ENCODE measurements around the gene TNRC6C.

The TNRC6C gene

GRCh38 chr17:77943971-77944370, 14.5 kb upstream of the TNRC6C start:
- Histone ChIP-seq H3K4me3 (IDR thresholded peaks at IDR 0.05; ENCODE audit: insufficient read depth, low read depth, low read length) (no peak overlapping the region), H3K27ac (no peak overlapping the region), H3K4me1 (ENCODE audit: low read depth, poor library complexity, severe bottlenecking) (no peaks in the 10 kb centered on the region), H3K4me2 (no peak overlapping the region), H4K20me1 (ENCODE audit: insufficient read depth) (no peaks in the 10 kb centered on the region), H3K79me2 (ENCODE audit: insufficient read depth, low read depth) (no peaks in the 10 kb centered on the region), H2AFZ (ENCODE audit: low read depth) (no peak overlapping the region), H3K36me3 (ENCODE audit: insufficient read depth) (no peaks in the 10 kb centered on the region), H3K9ac (no peak overlapping the region), H3K27me3 (ENCODE audit: insufficient read depth, low read depth) (no peaks in the 10 kb centered on the region; the same call in 1 of the 2 replicates)
- no peak for TF ChIP-seq CTCF (conservative IDR thresholded peaks at IDR 0.05; ENCODE audit: low read depth, low read length)

- Histone ChIP-seq H3K4me3 (IDR thresholded peaks at IDR 0.05; ENCODE audit: insufficient read depth, low read depth, low read length) (no peak overlapping the region), H4K20me1 (ENCODE audit: insufficient read depth) (no peaks in the 10 kb centered on the region), H3K9ac (no peak overlapping the region), H3K4me2 (no peak overlapping the region), H2AFZ (ENCODE audit: low read depth) (no peak overlapping the region), H3K27me3 (ENCODE audit: insufficient read depth, low read depth) (no peaks in the 10 kb centered on the region; the same call in 1 of the 2 replicates), H3K4me1 (ENCODE audit: low read depth, poor library complexity, severe bottlenecking) (no peaks in the 10 kb centered on the region), H3K27ac (no peak overlapping the region), H3K79me2 (ENCODE audit: insufficient read depth, low read depth) (no peaks in the 10 kb centered on the region), H3K36me3 (ENCODE audit: insufficient read depth) (no peaks in the 10 kb centered on the region)
- no peak for TF ChIP-seq CTCF (conservative IDR thresholded peaks at IDR 0.05; ENCODE audit: low read depth, low read length)
These were observed 13.9 kb upstream of the TNRC6C start for GRCh38 chr17:77944390-77945222.

GRCh38 chr17:77946900-77947645, 11.4 kb upstream of the TNRC6C start:
- Histone ChIP-seq H3K9ac (no peak overlapping the region), H3K36me3 (ENCODE audit: insufficient read depth) (no peaks in the 10 kb centered on the region), H3K27me3 (ENCODE audit: insufficient read depth, low read depth) (peaks cover 4% of the 10 kb centered on the region; the same call in 1 of the 2 replicates), H4K20me1 (ENCODE audit: insufficient read depth) (no peaks in the 10 kb centered on the region), H3K27ac (no peak overlapping the region), H3K4me2 (no peak overlapping the region), H3K79me2 (ENCODE audit: insufficient read depth, low read depth) (no peaks in the 10 kb centered on the region), H3K4me3 (IDR thresholded peaks at IDR 0.05; ENCODE audit: insufficient read depth, low read depth, low read length) (no peak overlapping the region), H2AFZ (ENCODE audit: low read depth) (no peak overlapping the region), H3K4me1 (ENCODE audit: low read depth, poor library complexity, severe bottlenecking) (no peaks in the 10 kb centered on the region)
- no peak for TF ChIP-seq CTCF (conservative IDR thresholded peaks at IDR 0.05; ENCODE audit: low read depth, low read length)

GRCh38 chr17:77948690-77949114, 9.8 kb upstream of the TNRC6C start:
- Histone ChIP-seq H4K20me1 (ENCODE audit: insufficient read depth) (no peaks in the 10 kb centered on the region), H3K79me2 (ENCODE audit: insufficient read depth, low read depth) (no peaks in the 10 kb centered on the region), H3K4me1 (ENCODE audit: low read depth, poor library complexity, severe bottlenecking) (no peaks in the 10 kb centered on the region), H3K27ac (no peak overlapping the region), H3K27me3 (ENCODE audit: insufficient read depth, low read depth) (peaks cover 8% of the 10 kb centered on the region; the same call in 1 of the 2 replicates), H3K9ac (no peak overlapping the region), H2AFZ (ENCODE audit: low read depth) (no peak overlapping the region), H3K4me2 (no peak overlapping the region), H3K4me3 (IDR thresholded peaks at IDR 0.05; ENCODE audit: insufficient read depth, low read depth, low read length) (no peak overlapping the region), H3K36me3 (ENCODE audit: insufficient read depth) (no peaks in the 10 kb centered on the region)
- TF ChIP-seq CTCF (conservative IDR thresholded peaks at IDR 0.05; ENCODE audit: low read depth, low read length): no peak

Measured in KMS-11 (cell line).